Nephron progenitor cell (in vitro differentiated cells): ENCODE data around the gene MYLK4.

Experiments used
- DNase-seq: peaks from one replicate; pipeline ENCODE4 v3.0.0; 2021
- H3K27ac Mint-ChIP-seq: 2 replicates; pipeline ENCODE4 v1.8.0; 2021; ENCODE audit warnings: mild to moderate bottlenecking, moderate library complexity, mixed read lengths
- H3K27me3 Mint-ChIP-seq: 2 replicates; pipeline ENCODE4 v1.8.0; 2021; ENCODE audit warnings: mild to moderate bottlenecking, low read depth, mixed read lengths; ENCODE audit not compliant: poor library complexity
- H3K36me3 Mint-ChIP-seq: 2 replicates; pipeline ENCODE4 v1.8.0; 2021; ENCODE audit warnings: low read depth, mixed read lengths
- H3K4me1 Mint-ChIP-seq: 2 replicates; pipeline ENCODE4 v1.8.0; 2021; ENCODE audit warnings: mixed read lengths
- H3K4me3 Mint-ChIP-seq: 2 replicates; pipeline ENCODE4 v1.8.0; 2021; ENCODE audit warnings: mild to moderate bottlenecking, moderate library complexity, mixed read lengths
- H3K9me3 Mint-ChIP-seq: 2 replicates; pipeline ENCODE4 v1.8.0; 2021; ENCODE audit warnings: mild to moderate bottlenecking, moderate library complexity, mixed read lengths
- TF ChIP-seq, protein P1 (sequence below): fragments of 200-600 bp; sonication (generic); IDR thresholded peaks from 2 replicates; pipeline ENCODE4 v1.5.0; 2021; ENCODE audit warnings: antibody characterized with exemption

The MYLK4 gene

DNA sequence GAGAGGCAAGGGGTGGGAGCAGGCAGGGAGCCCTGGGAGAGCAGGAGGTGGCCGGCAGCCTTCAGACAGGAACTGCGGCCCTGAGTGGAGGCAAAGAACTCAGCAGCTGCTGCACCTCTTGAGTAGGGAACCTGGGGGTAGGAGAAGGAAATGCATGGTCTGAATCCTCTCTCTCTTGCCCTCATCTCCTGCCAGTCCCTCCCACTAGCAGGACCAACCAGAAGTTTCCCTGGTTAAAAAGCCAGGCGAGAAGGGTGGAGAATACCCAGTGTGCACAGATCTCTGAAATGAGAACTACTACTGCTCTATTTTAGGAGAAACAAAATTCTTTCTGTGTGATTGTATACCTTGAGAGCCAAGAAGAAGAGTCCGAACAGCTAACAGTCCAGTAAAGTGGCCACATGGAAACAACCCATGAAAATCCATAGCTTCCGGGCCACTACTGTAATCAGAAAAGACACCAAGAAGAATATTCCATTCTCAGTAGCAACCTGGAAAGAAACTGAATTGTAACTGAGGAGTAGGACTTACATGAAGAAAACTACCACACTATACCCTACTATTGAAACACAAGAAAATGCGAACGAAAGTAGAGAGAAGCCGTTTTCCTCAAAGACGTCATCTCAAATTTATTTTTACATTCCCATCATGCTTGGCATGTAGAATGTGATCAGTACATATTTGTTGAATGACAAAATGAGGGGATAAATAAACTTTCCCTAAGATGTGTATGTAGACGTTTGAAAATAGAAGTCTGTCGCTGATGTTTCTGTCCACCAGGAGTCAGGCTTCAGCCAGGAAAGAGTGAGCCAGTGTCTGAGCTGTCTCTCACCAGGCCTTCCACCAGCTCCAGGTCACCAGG, 40.1 kb upstream of the MYLK4 start:
- H3K9me3 Mint-ChIP-seq, result no peaks in the 10 kb centered on the region
- TF ChIP-seq, protein P1, sequence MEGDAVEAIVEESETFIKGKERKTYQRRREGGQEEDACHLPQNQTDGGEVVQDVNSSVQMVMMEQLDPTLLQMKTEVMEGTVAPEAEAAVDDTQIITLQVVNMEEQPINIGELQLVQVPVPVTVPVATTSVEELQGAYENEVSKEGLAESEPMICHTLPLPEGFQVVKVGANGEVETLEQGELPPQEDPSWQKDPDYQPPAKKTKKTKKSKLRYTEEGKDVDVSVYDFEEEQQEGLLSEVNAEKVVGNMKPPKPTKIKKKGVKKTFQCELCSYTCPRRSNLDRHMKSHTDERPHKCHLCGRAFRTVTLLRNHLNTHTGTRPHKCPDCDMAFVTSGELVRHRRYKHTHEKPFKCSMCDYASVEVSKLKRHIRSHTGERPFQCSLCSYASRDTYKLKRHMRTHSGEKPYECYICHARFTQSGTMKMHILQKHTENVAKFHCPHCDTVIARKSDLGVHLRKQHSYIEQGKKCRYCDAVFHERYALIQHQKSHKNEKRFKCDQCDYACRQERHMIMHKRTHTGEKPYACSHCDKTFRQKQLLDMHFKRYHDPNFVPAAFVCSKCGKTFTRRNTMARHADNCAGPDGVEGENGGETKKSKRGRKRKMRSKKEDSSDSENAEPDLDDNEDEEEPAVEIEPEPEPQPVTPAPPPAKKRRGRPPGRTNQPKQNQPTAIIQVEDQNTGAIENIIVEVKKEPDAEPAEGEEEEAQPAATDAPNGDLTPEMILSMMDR, result peak; percentile 62
- no peak overlapping the region for H3K4me3 Mint-ChIP-seq
- DNase-seq, result peak; percentile 53
- H3K36me3 Mint-ChIP-seq, result peaks cover 26% of the 10 kb centered on the region
- H3K27ac Mint-ChIP-seq, result peak overlapping the region; percentile 92
- peaks cover 36% of the 10 kb centered on the region for H3K4me1 Mint-ChIP-seq
- H3K27me3 Mint-ChIP-seq, result peaks cover 3% of the 10 kb centered on the region

DNA sequence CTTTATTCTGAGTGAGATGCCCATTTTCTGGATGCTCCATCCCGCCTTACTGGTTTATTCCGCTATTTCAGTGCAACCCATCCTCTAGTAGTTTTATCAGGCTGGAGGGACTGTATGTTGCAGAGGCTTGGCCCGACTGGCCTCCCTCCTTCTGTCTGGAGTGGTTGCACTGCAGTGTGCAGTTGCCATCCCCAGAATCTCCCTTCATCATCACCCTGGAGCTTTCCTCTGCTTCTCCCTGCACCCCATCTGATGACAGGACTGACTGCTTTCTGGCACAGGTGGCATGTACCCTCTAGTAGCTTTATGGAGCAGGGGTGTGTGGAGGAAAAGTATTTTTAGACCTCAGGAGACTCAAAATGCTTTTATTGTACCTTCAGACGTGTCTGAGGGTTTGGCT, 35.5 kb upstream of the MYLK4 start:
- Mint-ChIP-seq H3K36me3 (peaks cover 34% of the 10 kb centered on the region), H3K27me3 (peaks cover 6% of the 10 kb centered on the region), H3K9me3 (no peaks in the 10 kb centered on the region), H3K4me3 (no peak overlapping the region), H3K4me1 (peaks cover 33% of the 10 kb centered on the region), H3K27ac (no peak overlapping the region)
- TF ChIP-seq, protein P1, result no peak
- no peak for DNase-seq

DNA sequence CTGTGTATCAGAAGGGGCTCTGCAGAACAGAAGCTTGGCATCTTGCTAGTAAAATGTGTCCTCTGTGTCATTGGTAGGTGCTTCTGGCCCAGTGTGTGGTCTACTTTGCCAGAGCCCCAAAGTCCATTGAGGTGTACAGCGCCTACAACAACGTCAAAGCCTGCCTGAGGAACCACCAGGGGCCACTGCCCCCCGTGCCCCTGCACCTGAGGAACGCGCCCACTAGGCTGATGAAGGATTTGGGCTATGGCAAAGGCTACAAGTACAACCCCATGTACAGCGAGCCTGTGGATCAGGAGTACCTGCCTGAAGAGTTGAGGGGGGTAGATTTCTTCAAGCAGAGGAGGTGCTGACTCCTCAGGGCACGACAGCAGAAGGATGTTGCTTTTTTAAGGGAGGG, 34.2 kb upstream of the MYLK4 start:
- peaks cover 6% of the 10 kb centered on the region for H3K27me3 Mint-ChIP-seq

DNA sequence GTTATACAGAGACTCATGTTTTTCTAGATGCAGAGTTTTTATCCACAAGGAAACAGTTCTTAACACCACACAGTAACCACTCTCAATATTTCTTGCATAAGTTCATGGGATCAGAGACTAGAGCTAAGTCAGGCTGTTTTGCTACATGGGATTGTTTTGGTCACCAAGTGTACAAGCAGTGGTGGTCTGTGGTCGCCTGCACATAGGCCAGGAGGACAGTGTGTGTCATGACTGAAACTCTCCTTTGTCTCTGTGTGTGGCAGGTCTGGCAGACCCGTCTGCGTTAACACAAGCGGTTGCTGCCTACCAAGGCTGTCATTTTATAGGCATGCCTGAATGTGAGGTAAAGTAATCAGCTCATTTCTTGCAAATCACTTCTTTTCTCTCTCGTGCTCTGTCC, 33.3 kb upstream of the MYLK4 start:
- DNase-seq, result no peak
- Mint-ChIP-seq H3K4me1 (peaks cover 43% of the 10 kb centered on the region), H3K27ac (peak overlapping the region; percentile 21), H3K9me3 (no peaks in the 10 kb centered on the region), H3K4me3 (no peak overlapping the region), H3K27me3 (peaks cover 6% of the 10 kb centered on the region), H3K36me3 (peaks cover 56% of the 10 kb centered on the region)
- TF ChIP-seq, protein P1, result no peak

More for the DNA sequence above, 34.2 kb upstream of the MYLK4 start:
- no peak overlapping the region for H3K4me3 Mint-ChIP-seq
- no peak for DNase-seq
- H3K9me3 Mint-ChIP-seq, result no peaks in the 10 kb centered on the region
- H3K27ac Mint-ChIP-seq, result no peak overlapping the region
- H3K4me1 Mint-ChIP-seq, result peaks cover 35% of the 10 kb centered on the region
- TF ChIP-seq, protein P1, result no peak
- H3K36me3 Mint-ChIP-seq, result peaks cover 47% of the 10 kb centered on the region

DNA sequence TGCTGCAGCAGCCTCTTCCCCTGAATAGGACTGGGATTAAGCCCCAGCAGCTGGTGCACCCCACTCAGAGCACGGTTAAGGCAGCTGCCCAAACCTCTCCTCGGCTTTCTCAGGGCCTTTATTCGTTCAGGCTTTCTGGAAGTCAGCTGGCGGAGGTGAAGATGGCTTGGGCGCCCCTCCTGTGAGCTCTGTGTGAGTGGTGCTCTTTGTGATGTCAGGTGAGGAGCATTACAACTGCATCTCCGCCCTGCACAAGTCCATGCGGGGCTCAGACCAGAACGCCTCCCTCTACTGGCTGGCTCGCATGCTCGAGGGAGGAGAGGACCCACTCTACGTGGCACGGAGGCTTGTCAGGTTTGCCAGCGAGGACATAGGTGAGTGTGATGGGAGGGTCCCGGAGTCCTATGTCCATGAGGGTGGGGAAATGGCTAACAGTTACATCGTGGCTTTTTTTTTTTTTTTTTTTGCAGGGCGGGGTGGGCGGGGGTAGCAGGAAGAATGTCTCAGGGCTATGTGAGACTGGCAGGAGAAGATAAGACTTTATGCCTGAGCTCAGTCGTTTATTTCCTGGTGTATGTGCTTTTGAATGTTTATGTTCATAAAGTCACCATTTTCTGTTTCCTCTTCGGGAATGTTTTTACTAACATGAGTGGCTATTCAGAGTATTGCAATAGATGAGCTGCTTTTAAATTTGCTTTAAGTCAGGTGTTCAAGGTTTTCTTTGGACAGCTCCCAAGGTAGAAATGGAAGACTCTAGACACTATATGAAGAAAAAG, 32.7 kb upstream of the MYLK4 start:
- Mint-ChIP-seq H3K27ac (no peak overlapping the region), H3K9me3 (no peaks in the 10 kb centered on the region), H3K4me1 (peaks cover 44% of the 10 kb centered on the region), H3K36me3 (peaks cover 56% of the 10 kb centered on the region), H3K27me3 (peaks cover 6% of the 10 kb centered on the region), H3K4me3 (no peak overlapping the region)
- TF ChIP-seq, protein P1, result no peak
- no peak for DNase-seq
